Osteoblast (primary cell): ENCODE results near the gene ELOVL3. TPM values are rescaled to one million over a fixed set of nuclear protein-coding genes. Genes with fewer than 3 reads are reported as not detected.

Experiments
- DNase-seq: peaks from one replicate; pipeline ENCODE4 v3.0.0; 2011; ENCODE audit warnings: low spot score, mixed read lengths; ENCODE audit not compliant: insufficient read length; ENCODE audit errors: missing footprints
- H2AFZ ChIP-seq: 2 replicates; pipeline ENCODE4 v1.6.0; 2011; ENCODE audit warnings: mild to moderate bottlenecking, low read length
- H3K27ac ChIP-seq: 2 replicates; pipeline ENCODE4 v1.5.1; 2011; ENCODE audit warnings: mild to moderate bottlenecking, low read depth, low read length, moderate library complexity
- H3K27me3 ChIP-seq: 2 replicates; pipeline ENCODE4 v1.6.0; 2012; ENCODE audit warnings: mild to moderate bottlenecking, control low read depth, inconsistent platforms, low read length, moderate library complexity; ENCODE audit not compliant: insufficient read depth
- H3K36me3 ChIP-seq: 2 replicates; pipeline ENCODE4 v1.5.1; 2011; ENCODE audit warnings: mild to moderate bottlenecking, low read length, control low read depth, moderate library complexity; ENCODE audit not compliant: insufficient read depth
- H3K4me1 ChIP-seq: 2 replicates; pipeline ENCODE4 v1.5.1; 2011; ENCODE audit warnings: mild to moderate bottlenecking, low read length, control low read depth, moderate library complexity; ENCODE audit not compliant: insufficient read depth
- H3K4me2 ChIP-seq: 2 replicates; pipeline ENCODE4 v1.6.0; 2011; ENCODE audit warnings: mild to moderate bottlenecking, low read length; ENCODE audit not compliant: insufficient read depth
- H3K4me3 ChIP-seq: fragments of 200-600 bp; sonication (generic); 3 replicates; pipeline ENCODE4 v1.5.1; 2012; ENCODE audit warnings: mild to moderate bottlenecking, low read length, inconsistent platforms; ENCODE audit not compliant: insufficient read depth
- H3K79me2 ChIP-seq: 2 replicates; pipeline ENCODE4 v1.6.0; 2012; ENCODE audit warnings: mild to moderate bottlenecking, low read length, control low read depth, inconsistent platforms; ENCODE audit not compliant: insufficient read depth
- H3K9me3 ChIP-seq: 2 replicates; pipeline ENCODE4 v1.5.1; 2011; ENCODE audit warnings: low read depth, low read length, control low read depth
- H4K20me1 ChIP-seq: 2 replicates; pipeline ENCODE4 v1.6.0; 2012; ENCODE audit warnings: mild to moderate bottlenecking, low read length, control low read depth; ENCODE audit not compliant: insufficient read depth
- total RNA-seq: library from RNA; depleted of rRNA; stranded (reverse); fragments of >200 nt; gene quantifications from 2 replicates; pipeline ENCODE4 v1.2.3, GENCODE V29; 2012
- TF ChIP-seq, protein P1 (sequence below): IDR thresholded peaks from 2 replicates; pipeline ENCODE4 v1.5.1; 2011; ENCODE audit warnings: mild to moderate bottlenecking, low read depth, low read length, moderate library complexity; ENCODE audit errors: extremely low read depth

Gene ELOVL3, protein sequence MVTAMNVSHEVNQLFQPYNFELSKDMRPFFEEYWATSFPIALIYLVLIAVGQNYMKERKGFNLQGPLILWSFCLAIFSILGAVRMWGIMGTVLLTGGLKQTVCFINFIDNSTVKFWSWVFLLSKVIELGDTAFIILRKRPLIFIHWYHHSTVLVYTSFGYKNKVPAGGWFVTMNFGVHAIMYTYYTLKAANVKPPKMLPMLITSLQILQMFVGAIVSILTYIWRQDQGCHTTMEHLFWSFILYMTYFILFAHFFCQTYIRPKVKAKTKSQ
- 2.2 and 2.7 TPM in 2 replicates for total RNA-seq

DNA sequence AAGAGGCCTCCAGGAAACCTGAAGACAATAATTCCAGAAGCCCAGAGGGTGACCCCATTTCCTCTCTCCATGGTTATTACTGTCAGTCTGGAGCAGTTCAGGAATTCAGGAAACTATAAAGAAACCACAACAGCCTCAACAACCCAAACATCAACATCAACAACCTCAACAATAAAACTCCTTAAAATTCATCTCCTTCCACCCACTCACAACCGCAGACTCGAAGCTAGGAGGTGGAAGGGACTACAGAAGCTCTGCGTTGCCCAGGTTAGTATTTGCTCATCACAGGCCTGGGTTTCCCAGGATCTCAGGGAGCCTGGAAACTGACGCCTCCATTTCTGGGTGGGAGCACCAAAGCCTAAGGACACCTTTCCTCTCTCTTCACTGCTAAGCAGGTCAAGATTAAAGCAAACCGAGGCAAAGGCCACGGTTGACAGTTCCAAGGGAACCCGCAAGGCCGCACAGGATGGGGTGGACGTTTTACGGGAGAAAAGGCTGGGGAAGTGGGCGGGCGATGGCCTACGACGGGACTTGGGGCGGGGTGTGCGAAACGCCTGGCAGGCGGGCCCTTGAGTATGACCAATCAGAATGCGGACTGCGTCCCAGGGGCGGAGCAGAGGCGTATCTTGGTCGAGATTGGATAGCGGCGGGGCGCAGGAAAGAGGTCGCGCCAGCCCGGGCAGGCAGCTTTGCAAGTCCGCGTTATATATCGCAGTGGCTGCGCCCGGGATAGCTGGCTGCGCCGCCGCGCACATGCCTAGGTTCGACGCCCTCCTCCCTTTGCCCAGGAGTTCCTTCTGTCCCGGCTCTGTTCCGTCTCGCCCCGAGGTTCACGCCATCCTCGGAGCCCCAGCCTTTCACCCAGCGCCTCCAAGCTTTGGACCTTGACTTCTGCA is at the start of gene ELOVL3:
TSS of gene ELOVL3 (plus strand) at position 654 of the 896 bp plus-strand sequence. CDS start 250 bp downstream, outside the sequence.
- H3K27ac ChIP-seq: peak within 1 kb of the TSS; percentile 82

DNA sequence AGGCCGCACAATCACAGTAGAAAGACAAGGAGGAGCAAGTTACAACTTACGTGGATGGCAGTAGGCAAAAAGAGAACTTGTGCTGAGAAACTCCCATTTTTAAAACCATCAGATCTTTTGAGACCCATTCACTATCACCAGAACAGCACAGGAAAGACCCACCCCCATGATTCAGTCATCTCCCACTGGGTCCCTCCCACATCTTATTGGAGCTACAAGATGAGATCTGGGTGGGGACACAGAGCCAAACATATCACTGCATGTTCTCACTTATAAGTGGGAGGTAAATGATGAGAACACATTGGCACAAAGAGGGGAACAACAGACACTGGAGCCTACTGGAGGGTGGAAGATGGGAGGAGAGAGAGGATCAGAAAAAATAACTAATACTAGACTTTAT is 41.5 kb upstream of the ELOVL3 start:
- Histone ChIP-seq H3K36me3 (no peaks in the 10 kb centered on the region), H2AFZ (no peak overlapping the region), H3K4me1 (no peaks in the 10 kb centered on the region), H3K79me2 (no peaks in the 10 kb centered on the region), H4K20me1 (no peaks in the 10 kb centered on the region), H3K27ac (no peak overlapping the region), H3K27me3 (no peaks in the 10 kb centered on the region), H3K4me3 (no peak overlapping the region), H3K9me3 (no peaks in the 10 kb centered on the region), H3K4me2 (no peak overlapping the region)
- TF ChIP-seq, protein P1, sequence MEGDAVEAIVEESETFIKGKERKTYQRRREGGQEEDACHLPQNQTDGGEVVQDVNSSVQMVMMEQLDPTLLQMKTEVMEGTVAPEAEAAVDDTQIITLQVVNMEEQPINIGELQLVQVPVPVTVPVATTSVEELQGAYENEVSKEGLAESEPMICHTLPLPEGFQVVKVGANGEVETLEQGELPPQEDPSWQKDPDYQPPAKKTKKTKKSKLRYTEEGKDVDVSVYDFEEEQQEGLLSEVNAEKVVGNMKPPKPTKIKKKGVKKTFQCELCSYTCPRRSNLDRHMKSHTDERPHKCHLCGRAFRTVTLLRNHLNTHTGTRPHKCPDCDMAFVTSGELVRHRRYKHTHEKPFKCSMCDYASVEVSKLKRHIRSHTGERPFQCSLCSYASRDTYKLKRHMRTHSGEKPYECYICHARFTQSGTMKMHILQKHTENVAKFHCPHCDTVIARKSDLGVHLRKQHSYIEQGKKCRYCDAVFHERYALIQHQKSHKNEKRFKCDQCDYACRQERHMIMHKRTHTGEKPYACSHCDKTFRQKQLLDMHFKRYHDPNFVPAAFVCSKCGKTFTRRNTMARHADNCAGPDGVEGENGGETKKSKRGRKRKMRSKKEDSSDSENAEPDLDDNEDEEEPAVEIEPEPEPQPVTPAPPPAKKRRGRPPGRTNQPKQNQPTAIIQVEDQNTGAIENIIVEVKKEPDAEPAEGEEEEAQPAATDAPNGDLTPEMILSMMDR: no peak
- DNase-seq: no peak

More for the DNA sequence above, at the start of gene ELOVL3:
- no peaks in the 10 kb centered on the region for H3K9me3 ChIP-seq
- H3K4me3 ChIP-seq: peak within 1 kb of the TSS; percentile 61
- H3K36me3 ChIP-seq: no peaks in the 10 kb centered on the region
- no peaks in the 10 kb centered on the region for H3K79me2 ChIP-seq
- H3K4me2 ChIP-seq: peak within 1 kb of the TSS; percentile 83
- H3K4me1 ChIP-seq: peaks cover 31% of the 10 kb centered on the region
- TF ChIP-seq, protein P1: no peak
- H2AFZ ChIP-seq: peak within 1 kb of the TSS; percentile 96
- no peaks in the 10 kb centered on the region for H4K20me1 ChIP-seq
- H3K27me3 ChIP-seq: peaks cover 7% of the 10 kb centered on the region
- DNase-seq: peak; percentile 100

DNA sequence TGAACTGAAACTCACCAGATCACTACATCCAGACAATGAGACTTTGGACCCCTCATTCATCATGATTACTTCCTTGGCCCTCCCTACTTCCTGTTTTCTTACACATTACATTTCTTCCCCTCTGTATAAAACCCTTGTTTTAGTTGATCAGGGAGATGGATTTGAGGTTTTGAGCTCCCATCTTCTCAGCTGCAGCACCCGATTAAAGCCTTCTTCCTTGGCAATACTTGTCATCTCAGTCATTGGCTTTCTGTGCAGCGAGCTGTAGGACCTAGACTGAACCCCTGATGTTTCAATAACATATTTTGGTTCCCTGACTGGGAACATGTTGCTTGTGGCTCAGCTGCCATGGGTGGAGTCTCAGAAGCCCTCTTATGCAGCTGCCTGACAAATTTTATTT is 40.8 kb upstream of the ELOVL3 start:
- TF ChIP-seq, protein P1: no peak
- no peak overlapping the region for H3K27ac ChIP-seq
- no peak overlapping the region for H2AFZ ChIP-seq
- no peak overlapping the region for H3K4me3 ChIP-seq
- no peaks in the 10 kb centered on the region for H3K27me3 ChIP-seq
- H3K36me3 ChIP-seq: no peaks in the 10 kb centered on the region
- DNase-seq: no peak
- H3K9me3 ChIP-seq: no peaks in the 10 kb centered on the region
- no peaks in the 10 kb centered on the region for H4K20me1 ChIP-seq
- H3K4me2 ChIP-seq: no peak overlapping the region
- H3K4me1 ChIP-seq: no peaks in the 10 kb centered on the region
- H3K79me2 ChIP-seq: no peaks in the 10 kb centered on the region
